Measurements from ENCODE around the gene SIGLEC11. TPM values are rescaled to one million over a fixed set of nuclear protein-coding genes. Genes with fewer than 3 reads are reported as not detected.

SIGLEC11 gene
- total RNA-seq, 3 donors from 2014 or later (not counting 1 experiment from before 2014, with no cell fraction given), result 0.40 to 0.75 TPM; not detected in 1

DNA sequence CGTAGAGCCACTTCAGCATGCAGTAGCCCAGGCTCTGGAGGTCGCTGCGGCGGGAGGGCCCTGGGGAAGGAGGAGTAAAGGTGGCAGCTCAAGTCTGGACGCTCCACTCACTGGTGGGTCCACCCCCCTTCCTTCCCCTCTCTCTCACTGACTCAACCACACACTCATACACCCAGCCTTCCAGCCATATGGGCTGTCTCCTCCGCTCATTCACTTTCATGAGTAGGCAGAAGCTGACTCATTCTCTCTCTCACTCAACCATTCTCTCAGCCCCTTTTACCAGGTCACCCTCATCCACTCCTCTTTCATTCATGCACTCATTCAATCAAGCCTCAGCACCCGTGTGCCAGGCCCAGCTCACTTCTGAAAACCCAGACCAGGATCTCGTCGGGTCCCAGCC is 27.5 kb upstream of the SIGLEC11 start:
- DNase-seq, result no peak
- peaks cover 5% of the 10 kb centered on the region for H3K4me1 ChIP-seq (ENCODE audit: control insufficient read depth, insufficient read depth, low read length)
- Mint-ChIP-seq H3K36me3 (no peaks in the 10 kb centered on the region), H3K4me1 (peaks cover 9 to 15% of the 10 kb centered on the region in 2 donors), H3K4me3 (no peak overlapping the region), H3K27ac (no peak overlapping the region), H3K9me3 (no peaks in the 10 kb centered on the region), H3K27me3 (ENCODE audit: low read depth in 2 of 2) (no peaks in the 10 kb centered on the region)
- intact Hi-C loops (cut with micrococcal nuclease), result no loop called here
- no peak overlapping the region for H3K4me3 ChIP-seq (ENCODE audit: low read length)
- H3K27ac ChIP-seq (ENCODE audit: low read length), result no peak overlapping the region
- TF ChIP-seq, protein P1, sequence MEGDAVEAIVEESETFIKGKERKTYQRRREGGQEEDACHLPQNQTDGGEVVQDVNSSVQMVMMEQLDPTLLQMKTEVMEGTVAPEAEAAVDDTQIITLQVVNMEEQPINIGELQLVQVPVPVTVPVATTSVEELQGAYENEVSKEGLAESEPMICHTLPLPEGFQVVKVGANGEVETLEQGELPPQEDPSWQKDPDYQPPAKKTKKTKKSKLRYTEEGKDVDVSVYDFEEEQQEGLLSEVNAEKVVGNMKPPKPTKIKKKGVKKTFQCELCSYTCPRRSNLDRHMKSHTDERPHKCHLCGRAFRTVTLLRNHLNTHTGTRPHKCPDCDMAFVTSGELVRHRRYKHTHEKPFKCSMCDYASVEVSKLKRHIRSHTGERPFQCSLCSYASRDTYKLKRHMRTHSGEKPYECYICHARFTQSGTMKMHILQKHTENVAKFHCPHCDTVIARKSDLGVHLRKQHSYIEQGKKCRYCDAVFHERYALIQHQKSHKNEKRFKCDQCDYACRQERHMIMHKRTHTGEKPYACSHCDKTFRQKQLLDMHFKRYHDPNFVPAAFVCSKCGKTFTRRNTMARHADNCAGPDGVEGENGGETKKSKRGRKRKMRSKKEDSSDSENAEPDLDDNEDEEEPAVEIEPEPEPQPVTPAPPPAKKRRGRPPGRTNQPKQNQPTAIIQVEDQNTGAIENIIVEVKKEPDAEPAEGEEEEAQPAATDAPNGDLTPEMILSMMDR (IDR thresholded peaks at IDR 0.05), result no peak
- no peak for ATAC-seq
- no peaks in the 10 kb centered on the region for H3K27me3 ChIP-seq (ENCODE audit: control insufficient read depth, insufficient read depth, low read length)
- H3K36me3 ChIP-seq (ENCODE audit: control insufficient read depth, insufficient read depth, low read length), result peaks cover 60% of the 10 kb centered on the region
- H3K9me3 ChIP-seq (ENCODE audit: control insufficient read depth, insufficient read depth, low read length), result no peaks in the 10 kb centered on the region
- WGBS (ENCODE audit: insufficient coverage), result 90% methylated on average over 6 of the region's 9 CpGs

DNA sequence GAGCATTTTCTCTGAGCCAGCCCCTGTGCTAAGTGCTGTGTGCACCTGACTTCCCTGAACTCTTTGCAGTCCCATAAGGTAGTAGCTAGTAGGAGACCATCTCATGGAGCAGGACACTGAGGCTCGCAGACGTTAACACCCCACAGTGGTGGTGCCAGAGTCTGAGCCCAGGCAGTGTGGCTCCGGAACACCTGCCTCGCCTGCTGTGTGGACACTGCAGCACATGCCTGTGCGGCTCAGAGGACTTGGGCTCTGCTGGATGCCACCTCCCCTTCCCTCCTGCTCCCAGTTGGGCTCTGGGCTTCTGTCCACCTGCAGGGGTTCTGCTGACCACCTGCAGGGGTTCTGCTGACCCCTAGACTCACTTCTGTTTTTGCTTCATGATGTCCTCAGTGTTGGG is 27.0 kb upstream of the SIGLEC11 start:
- H3K4me1 Mint-ChIP-seq, result peaks cover 9 to 15% of the 10 kb centered on the region in 2 donors
- TF ChIP-seq, protein P1 (IDR thresholded peaks at IDR 0.05), result no peak
- no peaks in the 10 kb centered on the region for H3K27me3 Mint-ChIP-seq (ENCODE audit: low read depth in 2 of 2)
- Histone ChIP-seq H3K4me1 (ENCODE audit: control insufficient read depth, insufficient read depth, low read length) (peaks cover 7% of the 10 kb centered on the region), H3K27ac (ENCODE audit: low read length) (no peak overlapping the region), H3K27me3 (ENCODE audit: control insufficient read depth, insufficient read depth, low read length) (no peaks in the 10 kb centered on the region), H3K9me3 (ENCODE audit: control insufficient read depth, insufficient read depth, low read length) (no peaks in the 10 kb centered on the region), H3K36me3 (ENCODE audit: control insufficient read depth, insufficient read depth, low read length) (peaks cover 59% of the 10 kb centered on the region), H3K4me3 (ENCODE audit: low read length) (no peak overlapping the region)
- 98% methylated on average over 5 of the region's 5 CpGs for WGBS (ENCODE audit: insufficient coverage)
- no peaks in the 10 kb centered on the region for H3K36me3 Mint-ChIP-seq
- no peak for DNase-seq
- no peaks in the 10 kb centered on the region for H3K9me3 Mint-ChIP-seq
- no peak overlapping the region for H3K27ac Mint-ChIP-seq
- H3K4me3 Mint-ChIP-seq, result no peak overlapping the region
- no peak for ATAC-seq
- intact Hi-C loops (cut with micrococcal nuclease), result no loop called here

GRCh38 chr19:49987159-49987698 is 26.3 kb upstream of the SIGLEC11 start:
- Histone ChIP-seq H3K9me3 (ENCODE audit: control insufficient read depth, insufficient read depth, low read length) (no peaks in the 10 kb centered on the region), H3K4me1 (ENCODE audit: control insufficient read depth, insufficient read depth, low read length) (peaks cover 7% of the 10 kb centered on the region), H3K27me3 (ENCODE audit: control insufficient read depth, insufficient read depth, low read length) (no peaks in the 10 kb centered on the region), H3K36me3 (ENCODE audit: control insufficient read depth, insufficient read depth, low read length) (peaks cover 51% of the 10 kb centered on the region), H3K4me3 (ENCODE audit: low read length) (no peak overlapping the region), H3K27ac (ENCODE audit: low read length) (no peak overlapping the region)
- Mint-ChIP-seq H3K4me3 (no peak overlapping the region), H3K4me1 (peaks cover 9 to 20% of the 10 kb centered on the region in 2 donors), H3K27me3 (ENCODE audit: low read depth in 2 of 2) (no peaks in the 10 kb centered on the region), H3K27ac (peak overlapping the region in 1 of 2 donors; percentile 50), H3K9me3 (no peaks in the 10 kb centered on the region), H3K36me3 (no peaks in the 10 kb centered on the region)
- peak; percentile 74 to 92 for DNase-seq
- ATAC-seq, result peak; percentile 87 to 93 (median 92)
- WGBS (ENCODE audit: insufficient coverage), result 31% methylated on average over 9 of the region's 9 CpGs
- TF ChIP-seq, protein P1 (IDR thresholded peaks at IDR 0.05), result no peak
- intact Hi-C loops (cut with micrococcal nuclease), result no loop called here

GRCh38 chr19:49986354-49986753 is 25.4 kb upstream of the SIGLEC11 start:
- H3K4me3 ChIP-seq (ENCODE audit: low read length), result no peak overlapping the region
- Mint-ChIP-seq H3K27ac (no peak overlapping the region), H3K27me3 (ENCODE audit: low read depth in 2 of 2) (no peaks in the 10 kb centered on the region), H3K36me3 (no peaks in the 10 kb centered on the region), H3K4me1 (peaks cover 9 to 20% of the 10 kb centered on the region in 2 donors), H3K9me3 (no peaks in the 10 kb centered on the region), H3K4me3 (no peak overlapping the region)
- H3K27me3 ChIP-seq (ENCODE audit: control insufficient read depth, insufficient read depth, low read length), result no peaks in the 10 kb centered on the region
- 97% methylated on average over 10 of the region's 10 CpGs for WGBS (ENCODE audit: insufficient coverage)
- ATAC-seq (no peak), DNase-seq (no peak)
- H3K4me1 ChIP-seq (ENCODE audit: control insufficient read depth, insufficient read depth, low read length), result peaks cover 7% of the 10 kb centered on the region
- intact Hi-C loops (cut with micrococcal nuclease), result no loop called here
- peaks cover 48% of the 10 kb centered on the region for H3K36me3 ChIP-seq (ENCODE audit: control insufficient read depth, insufficient read depth, low read length)
- H3K27ac ChIP-seq (ENCODE audit: low read length), result no peak overlapping the region
- TF ChIP-seq, protein P1 (IDR thresholded peaks at IDR 0.05), result no peak
- H3K9me3 ChIP-seq (ENCODE audit: control insufficient read depth, insufficient read depth, low read length), result no peaks in the 10 kb centered on the region
